DMS 273 treated with DMSO at 0.1 percent for 48 hours (cell line): Measurements from ENCODE around the gene TESK2.

Experiments
- DNase-seq: peaks from one replicate; lab custom pipeline; 2025; lab: John Stamatoyannopoulos, UW

Gene TESK2

DNA sequence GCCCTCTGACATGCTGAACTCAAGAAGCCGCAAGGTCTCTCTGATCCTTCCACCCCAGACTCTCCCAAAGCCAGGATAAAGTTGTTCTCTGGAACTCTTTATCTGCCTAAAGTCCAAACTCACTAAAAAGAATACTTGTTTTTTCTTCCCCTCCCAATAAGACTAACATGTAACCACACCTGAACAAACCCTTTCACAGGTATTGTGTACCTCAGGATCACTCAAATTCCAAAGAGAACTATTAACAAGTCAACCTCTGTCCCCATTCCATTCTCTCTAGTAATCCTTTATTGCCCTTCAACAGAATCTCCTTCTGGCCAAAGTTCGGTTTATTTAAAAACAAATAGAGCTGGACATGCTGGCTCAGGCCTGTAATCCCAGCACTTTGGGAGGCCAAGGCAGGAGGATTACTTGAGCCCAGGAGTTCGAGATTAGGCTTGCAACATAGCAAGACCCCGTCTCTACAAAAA is 155.1 kb downstream of the TESK2 start:
- DNase-seq, result no peak

DNA sequence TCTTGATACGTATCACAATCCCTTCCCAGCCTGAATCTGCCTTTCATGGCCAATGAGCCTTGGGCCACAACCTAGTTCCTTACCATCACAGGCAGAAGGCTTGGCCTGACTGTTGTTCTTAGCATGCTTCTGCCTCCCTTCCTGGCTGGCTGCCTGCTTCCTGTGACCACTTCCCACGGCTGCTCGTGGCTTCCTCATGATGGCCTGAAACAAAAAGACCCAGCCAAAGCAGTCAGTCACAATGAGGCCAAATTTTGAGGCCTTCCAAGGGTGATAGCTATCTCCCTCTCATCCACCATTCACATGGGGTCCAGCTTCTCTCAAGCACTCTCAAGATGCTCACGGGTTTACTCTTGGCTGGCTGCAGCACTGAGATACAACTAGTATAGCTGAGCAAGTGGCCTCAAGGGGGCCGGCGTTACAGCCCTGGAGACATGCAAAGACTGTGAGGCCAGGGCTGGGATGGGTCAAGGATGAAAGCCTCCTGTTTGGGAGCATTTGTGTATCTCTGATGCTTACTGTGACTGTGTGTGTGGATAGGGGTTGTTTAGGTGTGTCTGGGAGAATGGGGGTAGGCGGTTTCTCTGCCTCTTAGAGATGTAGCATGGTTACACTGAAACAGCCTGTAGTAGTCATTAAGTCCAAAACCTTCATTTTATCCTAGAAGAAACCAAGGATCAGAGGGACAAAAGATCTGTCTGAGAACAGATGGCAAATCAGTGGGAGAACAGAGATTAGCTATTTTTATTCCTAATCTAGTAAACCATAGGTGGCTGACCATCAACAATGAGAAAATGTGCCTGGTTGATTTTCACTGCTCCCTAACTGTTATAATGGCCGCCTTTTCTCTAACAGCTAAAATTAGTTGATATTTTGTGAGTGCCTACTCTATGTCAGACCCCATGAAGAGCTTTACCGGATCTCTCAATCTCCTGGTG is 156.4 kb downstream of the TESK2 start:
- DNase-seq, result no peak

DNA sequence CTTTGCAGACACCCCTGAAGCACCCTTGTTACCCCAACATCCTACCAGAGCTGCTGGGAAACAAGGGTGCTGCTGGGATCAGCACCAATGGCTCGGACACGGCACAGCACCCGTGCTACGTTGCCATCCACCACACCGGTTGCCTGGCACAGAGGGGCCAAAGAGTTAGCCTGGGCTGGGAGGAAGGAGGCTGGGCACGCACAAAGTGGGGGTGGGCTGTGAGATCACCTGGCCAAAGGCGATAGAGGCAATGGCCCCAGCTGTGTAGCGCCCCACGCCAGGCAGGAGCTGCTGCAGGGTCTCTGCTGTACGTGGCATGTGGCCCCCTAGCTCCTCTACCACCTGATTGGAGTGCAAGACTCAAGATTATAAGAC is 158.6 kb downstream of the TESK2 start:
- no peak for DNase-seq

DNA sequence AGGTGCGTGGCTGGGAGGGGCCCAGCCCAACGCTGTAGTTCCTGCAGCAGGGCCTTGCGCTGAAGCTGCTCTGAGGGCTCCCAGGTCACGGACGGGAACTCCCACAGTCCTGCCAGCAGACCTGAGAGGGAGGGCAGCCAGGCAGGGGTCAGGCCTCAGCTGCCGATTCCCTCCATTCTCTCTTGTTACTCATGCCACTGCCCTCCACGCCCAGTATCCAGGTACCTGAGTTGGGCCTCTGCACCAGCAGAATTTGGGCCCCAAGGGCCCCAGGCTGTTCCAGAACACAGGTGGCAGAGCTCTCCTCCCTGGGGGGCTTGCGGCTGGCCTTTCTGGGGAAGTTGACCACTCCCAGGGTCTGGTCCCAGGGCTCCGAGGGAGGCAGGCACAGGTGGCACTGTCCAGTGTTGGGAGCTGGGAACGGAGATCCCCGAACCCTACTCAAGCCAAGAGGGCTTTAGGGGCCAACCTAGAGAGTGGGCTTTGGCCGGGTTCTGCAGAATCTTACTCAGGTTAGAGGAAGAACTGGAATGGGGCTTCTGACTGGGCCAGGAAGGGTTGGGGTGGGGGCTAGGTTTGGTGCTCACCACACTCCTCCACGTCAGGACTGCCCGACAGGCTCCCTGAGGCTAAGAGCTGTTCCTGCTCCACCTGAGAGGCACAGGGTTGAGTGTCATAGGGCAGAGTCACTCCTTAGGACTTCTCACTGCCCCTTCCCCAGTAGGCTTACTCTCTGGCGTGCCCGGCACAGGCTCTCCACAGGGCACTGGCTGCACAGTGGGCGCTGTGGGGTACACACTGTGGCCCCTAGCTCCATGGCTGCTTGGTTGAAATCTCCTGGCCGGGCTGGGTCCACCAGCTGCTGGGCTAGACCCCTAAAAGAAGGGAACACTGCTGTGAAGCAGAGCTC is 159.3 kb downstream of the TESK2 start:
- DNase-seq, result no peak

DNA sequence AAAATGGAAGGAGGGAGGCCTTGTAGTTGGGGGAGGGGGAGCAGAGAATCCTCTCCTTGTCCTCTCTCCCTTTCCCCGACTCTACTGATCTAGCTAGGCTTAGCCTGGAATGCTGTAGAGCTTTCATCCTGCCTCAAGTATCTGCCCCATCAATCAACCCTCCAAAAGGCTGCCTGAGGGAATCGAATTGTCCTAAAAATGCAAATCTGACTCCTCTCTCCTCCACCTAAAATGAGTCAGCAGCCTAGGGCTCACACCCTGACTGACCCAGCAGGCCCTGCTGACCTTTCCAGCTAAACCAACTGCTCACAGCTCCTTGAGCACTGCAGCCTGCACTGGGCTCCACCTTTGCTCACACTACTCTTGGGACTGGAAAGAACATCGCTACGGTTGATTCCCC is 161.5 kb downstream of the TESK2 start:
- DNase-seq, result no peak

DNA sequence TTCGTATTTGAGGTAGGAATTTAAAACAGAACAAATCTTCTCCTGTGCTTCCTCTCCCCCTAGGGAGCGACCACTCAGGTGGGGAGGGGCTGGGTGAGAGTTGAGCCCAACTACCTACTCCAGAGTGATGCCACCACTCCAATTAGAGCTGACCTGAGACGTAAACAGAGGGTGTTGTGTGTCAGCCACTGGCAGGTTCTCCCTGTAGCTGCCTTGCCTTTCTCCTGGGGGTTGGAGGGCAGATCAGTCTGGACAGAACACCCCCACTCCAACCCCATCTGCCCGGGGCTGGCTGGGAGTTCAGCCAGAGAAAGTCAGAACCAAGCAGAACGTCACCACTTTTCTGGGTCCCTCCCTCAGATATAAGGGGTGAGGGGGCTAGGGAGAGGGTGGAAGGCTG is 162.3 kb downstream of the TESK2 start:
- no peak for DNase-seq

DNA sequence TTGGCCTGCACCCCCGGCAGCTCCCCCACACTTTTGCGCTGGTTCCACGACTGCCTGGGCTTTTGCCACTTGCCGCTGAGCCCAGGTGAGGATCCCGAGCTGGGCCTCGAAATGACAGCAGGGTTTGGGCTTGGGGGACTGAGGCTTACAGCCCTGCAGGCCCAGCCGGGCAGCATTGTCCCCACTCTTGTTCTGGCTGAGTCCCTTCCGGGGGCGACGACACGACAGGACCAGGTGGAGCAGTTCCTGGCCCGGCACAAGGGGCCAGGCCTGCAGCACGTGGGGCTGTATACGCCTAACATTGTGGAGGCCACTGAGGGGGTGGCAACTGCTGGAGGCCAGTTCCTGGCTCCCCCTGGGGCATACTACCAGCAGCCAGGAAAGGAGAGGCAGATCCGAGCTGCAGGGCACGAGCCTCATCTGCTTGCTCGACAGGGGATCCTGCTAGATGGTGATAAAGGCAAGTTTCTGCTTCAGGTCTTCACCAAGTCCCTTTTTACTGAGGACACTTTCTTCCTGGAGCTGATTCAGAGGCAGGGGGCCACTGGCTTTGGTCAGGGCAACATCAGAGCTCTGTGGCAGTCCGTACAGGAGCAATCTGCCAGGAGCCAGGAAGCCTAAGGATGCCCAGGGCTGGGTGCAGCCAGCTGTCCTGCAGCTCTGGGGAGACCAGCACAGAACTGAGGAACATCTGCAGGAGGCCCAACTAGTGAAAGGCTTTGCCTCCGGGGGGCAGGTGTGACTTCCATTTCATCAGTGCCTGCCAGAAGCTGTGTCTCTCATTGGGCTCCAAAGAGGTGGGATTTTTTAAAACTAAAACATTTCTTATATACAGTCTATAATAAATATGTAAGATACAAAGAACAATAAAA is 163.1 kb downstream of the TESK2 start:
- DNase-seq, result peak; percentile 4

DNA sequence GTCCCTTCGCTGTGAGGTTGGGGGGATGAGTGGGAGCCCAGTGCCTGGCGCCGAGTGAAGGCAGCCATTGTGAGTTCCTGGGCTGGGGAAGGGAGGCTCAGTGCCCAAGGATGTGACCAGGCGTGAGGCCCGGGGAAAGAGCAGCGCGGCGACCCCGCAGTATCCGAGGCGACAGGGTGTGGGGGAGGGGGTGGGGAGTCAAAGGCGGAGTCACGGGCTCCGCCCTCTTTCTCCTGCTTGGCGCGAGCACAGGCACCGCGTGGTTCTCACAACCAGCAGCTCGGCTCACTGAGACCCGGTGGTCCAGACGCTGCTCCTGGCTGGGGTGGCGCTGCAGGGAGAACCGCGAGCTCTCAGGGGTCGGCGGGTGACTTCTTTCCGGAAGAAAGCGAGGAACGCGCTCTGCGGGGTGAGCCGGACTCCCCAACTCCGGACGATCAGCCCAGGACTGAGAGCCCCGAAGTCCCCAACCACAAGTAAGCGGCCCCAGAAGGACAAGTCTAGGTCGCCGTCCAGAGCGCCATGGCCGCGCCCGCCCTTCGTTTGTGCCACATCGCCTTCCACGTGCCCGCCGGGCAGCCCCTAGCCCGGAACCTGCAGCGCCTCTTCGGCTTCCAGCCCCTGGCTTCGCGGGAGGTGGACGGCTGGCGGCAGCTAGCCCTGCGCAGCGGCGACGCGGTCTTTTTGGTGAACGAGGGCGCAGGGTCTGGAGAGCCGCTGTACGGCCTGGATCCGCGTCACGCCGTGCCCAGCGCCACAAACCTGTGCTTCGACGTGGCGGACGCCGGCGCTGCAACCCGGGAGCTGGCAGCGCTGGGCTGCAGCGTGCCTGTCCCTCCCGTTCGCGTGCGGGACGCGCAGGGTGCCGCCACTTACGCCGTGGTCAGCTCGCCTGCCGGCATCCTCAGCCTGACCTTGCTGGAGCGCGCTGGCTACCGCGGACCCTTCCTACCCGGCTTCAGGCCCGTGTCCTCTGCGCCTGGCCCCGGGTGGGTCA is 164.0 kb downstream of the TESK2 start, which contains the start of gene HPDL:
Gene HPDL, plus strand, starts transcription at position 269 of the 997 bp plus-strand sequence. Its CDS starts 254 bp downstream, at position 523.
- peak; percentile 9 for DNase-seq

DNA sequence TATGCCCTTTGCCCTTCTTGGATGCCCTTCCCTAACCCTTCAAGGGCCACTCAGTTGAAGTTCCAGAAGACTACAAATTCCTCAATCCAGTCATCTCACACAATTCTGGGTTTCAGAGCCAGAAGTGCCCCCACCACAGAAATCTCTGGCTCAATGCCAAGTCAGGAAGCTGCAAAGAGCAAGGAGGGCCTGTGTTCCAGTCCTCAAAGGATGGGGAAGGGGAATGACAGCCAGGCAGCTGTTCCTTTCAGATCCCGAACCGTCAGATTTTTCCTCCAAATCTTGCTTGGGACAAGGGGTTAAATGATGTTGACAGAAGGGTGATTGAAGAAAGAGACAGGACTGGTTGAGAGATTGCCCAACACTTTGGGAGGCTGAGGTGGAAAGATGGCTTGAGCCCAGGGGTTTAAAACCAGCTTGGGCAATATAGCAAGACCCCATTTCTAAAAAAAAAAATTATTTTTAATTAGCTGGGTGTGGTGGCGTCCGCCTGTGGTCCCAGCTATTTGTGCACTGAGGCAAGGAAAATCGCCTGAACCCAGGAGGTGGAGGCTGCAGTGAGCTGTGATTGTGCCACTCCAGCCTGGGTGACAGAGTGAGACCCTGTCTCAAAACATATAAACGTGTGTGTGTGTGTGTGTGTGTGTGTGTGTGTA is 165.0 kb downstream of the TESK2 start:
- DNase-seq, result no peak

DNA sequence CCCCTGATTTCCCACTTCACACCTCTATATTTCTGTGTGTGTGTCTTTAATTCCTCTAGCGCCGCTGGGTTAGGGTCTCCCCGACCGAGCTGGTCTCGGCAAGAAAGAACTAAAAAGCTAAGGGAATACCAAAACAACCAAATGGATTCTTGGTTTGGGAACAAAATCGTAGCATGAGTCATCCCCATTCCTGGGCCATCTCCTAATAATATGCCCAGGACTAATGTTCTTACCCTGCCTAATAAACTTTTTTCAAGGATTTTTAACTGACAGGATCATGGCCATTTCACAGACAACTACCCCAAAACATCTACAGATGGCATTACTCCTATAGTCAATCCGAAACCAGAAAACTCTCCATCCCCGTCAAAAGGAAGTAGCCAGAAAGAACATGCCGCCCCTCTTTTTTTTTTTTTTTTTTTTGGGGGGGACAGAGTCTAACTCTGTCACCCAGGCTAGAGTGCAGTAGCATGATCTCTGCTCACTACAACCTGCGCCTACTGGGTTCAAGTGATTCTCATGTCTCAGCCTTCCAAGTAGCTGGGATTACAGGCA is 168.4 kb downstream of the TESK2 start:
- DNase-seq, result no peak

DNA sequence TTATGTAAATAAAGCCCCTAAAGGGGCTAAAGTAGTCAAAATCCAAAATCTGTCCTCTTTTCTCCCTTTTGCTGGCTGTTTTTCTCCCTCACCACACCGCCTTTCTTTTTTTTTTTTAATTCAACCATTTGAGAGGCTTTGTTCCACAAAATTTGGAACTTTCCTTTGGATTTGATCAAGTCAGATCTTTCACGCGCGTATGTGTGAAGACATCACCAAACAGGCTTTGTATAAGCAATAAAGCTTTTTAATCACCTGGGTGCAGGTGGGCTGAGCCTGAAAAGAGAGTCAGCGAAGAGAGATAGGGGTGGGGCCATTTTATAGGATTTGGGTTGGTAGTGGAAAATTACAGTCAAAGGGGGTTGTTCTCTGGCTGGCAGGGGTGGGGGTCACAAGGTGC is 169.5 kb downstream of the TESK2 start:
- no peak for DNase-seq

DNA sequence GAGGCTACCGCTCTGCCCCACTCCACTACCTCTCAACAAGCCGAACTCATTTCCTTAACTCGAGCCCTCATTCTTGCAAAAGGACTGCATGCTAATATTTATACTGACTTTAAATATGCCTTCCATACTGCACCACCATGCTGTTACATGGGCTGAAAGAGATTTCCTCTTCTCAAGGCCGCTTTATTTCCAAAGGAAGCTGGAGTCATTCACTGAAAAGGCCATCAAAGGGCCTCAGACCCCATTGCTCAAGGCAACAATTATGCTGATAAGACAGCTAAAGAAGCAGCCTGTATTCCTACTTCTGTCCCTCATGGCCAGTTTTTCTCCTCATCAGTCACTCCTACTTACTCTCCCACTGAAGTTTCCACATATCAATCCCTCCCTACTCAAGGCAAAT is 171.2 kb downstream of the TESK2 start:
- no peak for DNase-seq

DNA sequence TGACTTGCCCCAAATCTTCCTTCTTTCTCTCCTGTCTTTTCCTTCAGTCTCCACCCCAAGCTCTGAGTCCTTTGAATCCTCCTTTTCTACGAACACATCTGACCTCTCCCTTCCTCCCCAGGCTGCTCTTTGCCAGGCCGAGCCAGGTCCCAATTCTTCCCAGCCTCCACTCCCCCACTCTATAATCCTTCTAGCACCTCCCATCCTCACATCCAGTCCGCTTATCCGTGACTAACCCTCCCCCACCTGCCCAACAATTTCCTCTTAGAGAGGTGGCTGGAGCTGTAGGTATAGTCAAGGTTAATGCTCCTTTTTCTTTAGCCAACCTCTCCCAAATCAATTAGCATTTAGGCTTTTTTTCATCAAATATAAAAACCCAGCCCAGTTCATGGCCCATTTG is 173.8 kb downstream of the TESK2 start:
- DNase-seq, result no peak

DNA sequence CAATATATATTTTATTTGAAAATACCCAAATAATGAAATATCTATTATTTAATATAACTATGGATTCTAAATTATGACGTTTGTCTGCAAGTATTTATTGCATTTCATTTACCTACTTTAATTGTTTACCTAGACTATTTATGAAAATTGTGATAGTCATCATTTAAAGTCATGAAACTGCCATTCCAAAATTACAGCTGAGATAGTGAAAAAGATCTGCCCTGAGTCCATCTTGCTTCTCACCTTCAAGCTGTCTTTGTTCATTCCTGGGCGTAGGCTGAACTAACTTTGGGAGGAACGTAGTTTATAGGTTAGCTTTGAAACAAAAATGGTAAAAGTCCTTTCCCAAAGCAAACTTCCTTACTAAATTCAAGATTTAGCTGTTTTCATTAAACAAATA is 176.7 kb downstream of the TESK2 start:
- DNase-seq, result no peak

DNA sequence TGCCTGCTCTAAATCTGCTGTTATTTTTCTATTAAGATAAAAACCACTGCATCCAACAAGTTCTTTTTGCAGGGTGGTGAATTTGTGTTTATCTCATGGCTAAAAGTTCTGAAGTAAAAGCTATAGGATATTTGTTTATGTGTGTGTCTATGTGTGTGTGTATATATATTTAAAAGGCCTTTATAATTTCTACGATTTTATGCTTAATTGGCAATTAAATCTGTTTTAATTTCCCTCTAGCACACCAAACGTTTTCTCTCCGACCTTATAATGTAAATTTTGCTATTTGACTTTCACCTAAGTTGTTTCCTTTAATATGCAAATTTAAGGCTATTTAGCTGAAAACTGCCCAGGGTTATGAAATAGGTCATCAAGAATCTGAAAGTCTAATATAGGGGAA is 184.1 kb downstream of the TESK2 start:
- DNase-seq, result no peak

DNA sequence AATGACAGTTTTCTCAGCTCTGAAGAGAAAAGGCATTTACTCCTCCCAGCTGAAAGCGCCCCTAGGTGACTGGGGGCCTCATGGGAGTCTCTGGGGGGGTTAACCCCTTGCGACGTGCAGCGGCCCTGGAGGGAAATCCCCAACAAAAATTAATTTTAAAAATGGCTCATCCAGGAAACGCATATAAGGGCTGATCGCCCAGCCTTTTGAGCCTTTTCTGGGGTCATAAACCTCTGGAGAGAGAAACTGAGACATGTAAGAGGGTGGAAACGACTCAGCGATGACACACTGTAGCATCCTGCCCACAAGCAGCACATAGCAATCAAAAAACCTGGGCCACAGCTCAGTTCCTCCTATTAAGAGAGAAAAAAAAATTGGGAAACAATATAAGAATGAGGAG is 184.6 kb downstream of the TESK2 start:
- no peak for DNase-seq

DNA sequence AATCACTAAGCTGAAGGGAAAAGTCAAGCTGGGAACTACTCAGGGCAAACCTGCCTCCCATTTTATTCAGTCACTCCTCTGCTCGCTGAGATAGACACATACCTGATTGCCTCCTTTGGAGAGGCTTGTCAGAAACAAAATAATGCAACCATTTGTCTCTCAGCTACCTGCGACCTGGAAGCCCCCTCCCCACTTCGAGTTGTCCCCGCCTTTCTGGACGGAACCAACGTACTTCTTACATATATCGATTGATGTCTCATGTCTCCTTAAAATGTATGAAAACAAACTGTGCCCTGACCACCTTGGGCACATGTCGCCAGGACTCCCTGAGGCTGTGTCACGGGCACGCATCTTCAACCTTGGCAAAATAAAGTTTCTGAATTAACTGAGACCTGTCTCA is 185.7 kb downstream of the TESK2 start:
- DNase-seq, result no peak

DNA sequence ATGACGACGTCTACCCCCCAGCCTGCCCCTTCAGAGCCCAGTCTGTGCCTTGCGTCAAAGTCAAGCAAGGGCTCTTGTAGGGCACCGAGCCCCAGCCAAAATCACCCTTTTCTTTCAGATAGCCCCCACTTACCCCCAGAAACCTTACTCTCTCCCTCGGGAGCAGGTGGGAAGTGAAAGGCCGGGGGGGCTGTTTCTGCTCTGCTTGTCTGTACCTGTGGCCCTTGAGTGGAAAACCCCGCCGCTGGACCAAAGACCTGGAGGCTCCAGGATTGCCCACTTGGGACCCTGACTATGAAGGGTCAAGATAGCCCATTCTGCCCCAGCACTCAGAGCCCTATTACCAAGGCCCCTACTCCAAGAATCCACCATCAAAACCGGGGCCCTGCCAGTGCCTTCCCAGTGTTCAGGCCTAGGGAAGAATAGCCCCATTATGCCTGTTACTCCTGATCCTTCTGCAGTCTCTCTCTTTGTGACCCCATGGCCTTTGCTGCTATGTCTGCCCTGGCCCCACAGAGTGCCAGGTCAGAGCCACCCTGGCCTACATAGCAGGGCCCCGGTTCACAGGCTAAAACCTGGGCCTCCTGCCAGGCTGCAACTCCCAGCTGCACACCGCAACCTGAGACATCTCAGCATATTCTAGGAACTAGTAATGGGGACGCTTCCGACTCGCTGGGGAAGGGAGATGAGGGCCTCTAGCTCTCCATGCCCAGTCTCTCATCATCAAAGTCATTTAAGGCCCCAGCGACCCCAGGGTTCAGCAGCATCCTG is 186.5 kb downstream of the TESK2 start:
- DNase-seq, result peak; percentile 40
